Activated CD4-positive, alpha-beta T cell treated with anti-CD3 and anti-CD28 coated beads, Interleukin-2, amount 50 U/mL, for 16 hours (primary cell): ENCODE data around the gene NKG7.

Source experiments
- DNase-seq: peaks from one replicate; pipeline ENCODE4 v3.0.0-alpha.2; 2020

Gene NKG7

DNA sequence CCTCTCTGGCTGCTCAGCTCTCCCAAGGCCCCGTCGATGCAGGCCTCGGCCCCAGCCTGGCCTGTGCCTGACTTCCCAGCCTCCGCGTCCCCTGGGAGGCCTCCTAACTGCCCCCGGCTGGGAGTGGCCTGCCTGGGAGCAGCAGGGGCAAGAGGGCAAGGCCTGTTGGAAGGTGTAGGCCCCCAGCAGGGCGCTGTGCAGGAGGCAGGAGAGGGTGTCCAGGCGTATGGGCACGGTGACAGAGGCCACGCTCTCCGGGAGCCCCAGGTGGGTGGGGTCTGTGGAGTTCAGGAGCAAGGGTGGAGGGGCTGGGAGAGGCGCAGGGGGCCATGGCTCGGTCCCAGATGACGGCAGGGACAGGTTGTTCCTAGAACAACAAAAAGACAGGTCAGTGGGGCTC is 16.7 kb upstream of the NKG7 start:
- no peak for DNase-seq

DNA sequence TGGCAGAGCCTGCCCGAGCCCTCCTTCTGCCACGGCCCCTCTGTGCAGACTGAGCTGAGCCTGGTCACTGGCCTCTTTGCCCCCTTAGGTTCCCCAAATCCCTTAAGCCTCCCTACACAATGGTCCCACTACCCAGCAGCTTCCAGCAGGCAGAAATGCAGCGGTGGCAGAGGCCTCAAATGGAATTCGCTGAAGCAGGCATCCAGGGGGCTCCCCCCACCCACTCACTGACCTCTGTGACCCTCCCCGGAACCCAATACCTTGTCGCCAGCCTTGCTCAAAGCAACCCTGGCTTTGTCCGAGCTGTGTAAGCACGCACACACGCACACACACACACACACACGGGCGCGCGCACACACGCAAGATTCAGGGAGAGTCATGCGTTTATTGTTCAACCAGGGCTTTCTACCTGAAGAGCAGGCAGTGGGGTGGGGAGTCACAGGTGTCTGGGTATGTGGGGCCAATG is 15.5 kb upstream of the NKG7 start, which contains the start of gene LIM2:
Gene LIM2 (minus strand): TSS at position 51 of the 466 bp plus-strand sequence. CDS start 531 bp downstream, outside the sequence.
- no peak for DNase-seq

DNA sequence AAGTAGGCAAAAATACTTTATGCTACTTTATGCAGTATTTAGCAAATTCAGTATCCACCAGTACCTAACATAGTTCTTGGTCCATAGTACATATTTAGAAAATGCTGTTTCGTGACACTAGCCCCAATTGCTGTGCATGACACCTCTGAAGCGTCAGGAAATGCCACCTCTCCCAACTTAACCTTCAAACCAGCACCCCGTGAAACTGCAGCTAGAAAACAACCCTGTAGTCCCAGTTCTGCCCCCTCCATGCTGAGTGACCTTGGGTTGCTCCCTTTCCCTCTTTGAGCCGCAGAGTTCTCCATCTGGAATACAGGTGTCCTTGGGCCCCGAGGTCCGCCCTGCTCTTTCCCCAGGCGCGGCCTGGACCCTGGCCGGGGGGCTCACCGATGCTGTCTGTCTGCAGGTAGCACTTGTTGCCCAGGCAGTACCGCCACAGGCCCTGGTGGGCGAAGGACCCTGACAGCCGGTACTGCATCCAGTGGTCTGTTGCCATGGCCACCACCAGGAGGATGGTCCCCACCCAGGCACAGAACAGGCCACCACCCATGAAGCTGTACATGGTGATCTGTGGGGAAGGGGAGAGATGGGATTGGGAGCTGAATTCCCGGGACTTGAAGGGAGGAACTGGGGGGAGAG is 14.5 kb upstream of the NKG7 start:
- DNase-seq = no peak

DNA sequence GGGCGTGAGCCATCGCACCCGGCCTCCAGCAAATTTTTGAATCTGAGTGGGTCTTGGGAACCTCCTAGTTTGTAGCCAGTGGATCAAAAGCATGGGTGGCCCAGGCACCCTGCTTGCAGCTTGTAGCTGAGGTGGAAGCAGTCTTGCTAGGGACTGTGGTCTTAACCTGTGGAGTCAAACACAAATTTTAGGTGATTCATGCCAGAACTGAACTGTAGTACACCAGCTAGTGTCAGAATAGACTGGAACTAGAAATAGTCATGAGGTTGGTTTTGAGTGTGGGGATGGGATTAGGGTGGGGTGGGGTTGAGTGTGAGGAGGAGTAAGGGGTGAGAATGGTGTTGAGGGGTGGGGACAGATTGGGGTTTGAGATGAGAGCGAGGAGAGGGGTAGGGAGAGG is 9.6 kb upstream of the NKG7 start:
- DNase-seq = no peak

DNA sequence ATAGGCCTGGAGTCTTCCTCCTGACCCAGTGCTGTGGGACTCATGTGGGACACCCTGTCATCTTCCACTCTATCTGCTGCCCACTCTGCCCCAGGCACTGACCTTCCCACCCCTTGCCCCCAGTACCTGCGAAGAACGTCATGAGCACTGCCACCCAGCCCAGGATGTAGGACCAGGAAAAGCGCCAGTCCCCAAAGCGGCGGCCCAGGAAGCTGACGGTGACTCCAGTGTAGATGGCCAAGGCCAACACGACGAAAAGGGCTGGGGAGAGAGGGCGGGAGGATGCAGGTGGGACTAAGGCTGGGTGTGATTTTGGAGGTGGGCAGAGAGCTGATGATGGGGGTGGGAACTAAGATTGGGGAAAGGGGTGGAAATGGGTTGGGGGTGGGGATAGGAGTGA is 7.9 kb upstream of the NKG7 start:
- no peak for DNase-seq

DNA sequence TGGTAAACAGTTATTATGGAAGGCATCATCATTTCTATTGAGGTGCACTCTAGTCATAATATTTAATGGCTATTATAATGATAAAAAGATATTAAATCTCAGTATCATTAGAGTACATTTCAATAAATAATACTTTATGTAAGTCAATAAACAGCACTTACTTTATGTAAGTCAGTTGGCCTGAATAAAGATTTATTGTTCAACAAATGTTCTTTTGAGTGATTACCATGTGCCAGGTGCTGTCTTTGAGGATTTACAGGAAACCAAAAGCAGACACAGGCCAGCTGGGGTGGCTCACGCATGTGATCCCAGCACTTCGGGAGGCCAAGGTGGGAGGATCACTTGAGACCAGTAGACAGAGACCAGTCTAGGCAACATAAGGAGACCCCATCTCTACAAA is 5.0 kb upstream of the NKG7 start:
- no peak for DNase-seq

DNA sequence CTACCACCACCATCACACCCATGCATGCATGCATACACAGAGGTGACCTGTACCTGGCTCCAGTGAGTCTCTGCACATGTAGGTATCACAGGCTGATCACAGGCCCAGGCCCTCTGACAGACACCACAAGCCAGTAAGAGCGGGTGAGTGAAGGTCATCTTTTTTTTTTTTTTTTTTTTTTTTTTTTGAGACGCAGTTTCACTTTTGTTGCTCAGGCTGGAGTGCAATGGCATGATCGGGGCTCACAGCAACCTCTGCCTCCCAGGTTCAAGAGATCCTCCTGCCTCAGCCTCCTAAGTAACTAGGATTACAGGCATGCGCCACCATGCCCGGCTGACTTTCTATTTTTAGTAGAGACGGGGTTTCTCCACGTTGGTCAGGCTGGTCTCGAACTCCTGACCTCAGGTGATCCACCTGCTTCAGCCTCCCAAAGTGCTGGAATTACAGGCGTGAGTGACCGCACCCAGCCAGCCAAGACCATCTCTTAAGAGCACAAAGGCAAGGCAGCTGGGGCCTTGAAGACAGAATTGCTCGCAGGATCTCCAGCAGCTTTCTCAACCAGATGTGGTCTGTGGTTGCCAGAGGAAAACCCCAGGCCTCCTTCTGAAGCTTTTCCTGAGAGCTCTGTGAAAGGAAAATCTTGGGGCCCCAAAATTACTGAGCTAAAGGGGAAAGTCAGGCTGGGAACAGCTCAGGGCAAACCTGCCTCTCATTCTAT is 3.2 kb upstream of the NKG7 start:
- peak; percentile 70 for DNase-seq

- DNase-seq = no peak
These were observed 319 bp downstream of the NKG7 start for GRCh38 chr19:51372021-51372648.

DNA sequence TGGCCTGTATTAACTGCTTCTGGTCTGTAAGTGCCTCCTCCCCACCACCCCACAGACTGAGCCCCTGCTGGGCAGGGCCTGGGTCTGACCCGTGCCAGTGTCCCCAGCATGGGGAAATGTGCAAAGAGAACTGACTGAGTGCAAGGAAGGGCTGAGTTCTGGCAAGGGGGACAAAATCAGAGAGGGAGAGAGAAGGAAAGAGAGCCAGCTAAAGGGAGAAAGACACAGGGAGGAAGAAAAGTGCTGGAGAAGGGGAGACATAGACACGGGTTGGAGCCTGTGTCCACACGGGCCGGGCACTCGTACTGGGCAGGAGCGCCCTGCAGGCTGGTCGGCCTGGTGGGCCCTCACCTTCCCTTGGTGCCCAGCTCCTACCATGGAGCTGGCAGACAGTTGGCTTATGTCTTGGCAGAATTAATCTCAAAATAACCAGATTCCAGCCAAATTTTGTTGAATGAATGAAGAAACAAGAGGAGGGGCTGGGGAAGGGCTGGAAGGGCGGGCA is 1.2 kb downstream of the NKG7 start:
- DNase-seq = no peak

GRCh38 chr19:51370230-51370629 is 2.2 kb downstream of the NKG7 start:
- DNase-seq = no peak

- peak; percentile 14 for DNase-seq
These were observed 3.8 kb downstream of the NKG7 start, which contains the start of gene CLDND2 for GRCh38 chr19:51368366-51369282. CLDND2 (minus strand) TSS chr19:51369003; CDS start chr19:51368577, 426 bp downstream.

DNA sequence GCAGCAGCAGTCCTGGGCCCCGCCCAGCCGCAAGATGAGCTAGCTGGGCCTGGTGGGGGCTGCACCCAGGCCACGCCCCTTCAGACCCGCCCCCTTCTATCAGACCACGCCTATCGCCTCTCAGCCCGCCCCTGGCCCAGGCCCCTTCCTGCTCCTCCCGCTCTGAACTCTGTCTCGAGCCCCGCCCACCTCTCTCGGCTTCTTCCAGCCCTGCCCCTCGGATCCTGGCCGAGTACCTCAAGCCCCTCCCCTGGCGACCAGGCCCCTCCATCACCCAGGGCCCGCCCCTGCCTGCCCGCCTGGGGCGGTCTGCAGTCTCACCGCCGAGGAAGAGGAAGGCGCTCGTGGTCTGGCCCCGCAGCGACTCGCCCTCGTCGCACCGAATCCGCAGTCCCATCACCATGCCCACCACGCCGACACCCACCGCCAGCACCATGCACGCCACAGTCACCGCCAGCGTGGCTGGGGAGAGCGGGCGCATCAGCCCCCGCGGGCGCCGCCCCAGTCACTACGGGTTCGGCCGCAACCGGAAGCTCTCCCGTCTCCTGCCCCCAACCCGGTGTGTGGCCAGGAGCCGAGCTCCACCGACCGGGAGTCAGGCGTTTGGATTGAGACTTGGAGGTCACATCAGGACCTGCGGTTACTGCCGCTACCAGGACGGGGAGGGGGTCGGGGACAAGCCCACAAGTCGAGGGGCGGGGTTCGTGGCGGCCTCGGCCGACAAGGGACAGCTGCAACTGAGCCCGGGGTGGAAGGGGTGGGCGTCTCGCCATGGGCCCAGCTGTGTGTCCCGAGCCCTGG is 4.7 kb downstream of the NKG7 start:
- peak; percentile 100 for DNase-seq

- no peak for DNase-seq
These were observed 5.2 kb downstream of the NKG7 start for GRCh38 chr19:51367255-51367564.

DNA sequence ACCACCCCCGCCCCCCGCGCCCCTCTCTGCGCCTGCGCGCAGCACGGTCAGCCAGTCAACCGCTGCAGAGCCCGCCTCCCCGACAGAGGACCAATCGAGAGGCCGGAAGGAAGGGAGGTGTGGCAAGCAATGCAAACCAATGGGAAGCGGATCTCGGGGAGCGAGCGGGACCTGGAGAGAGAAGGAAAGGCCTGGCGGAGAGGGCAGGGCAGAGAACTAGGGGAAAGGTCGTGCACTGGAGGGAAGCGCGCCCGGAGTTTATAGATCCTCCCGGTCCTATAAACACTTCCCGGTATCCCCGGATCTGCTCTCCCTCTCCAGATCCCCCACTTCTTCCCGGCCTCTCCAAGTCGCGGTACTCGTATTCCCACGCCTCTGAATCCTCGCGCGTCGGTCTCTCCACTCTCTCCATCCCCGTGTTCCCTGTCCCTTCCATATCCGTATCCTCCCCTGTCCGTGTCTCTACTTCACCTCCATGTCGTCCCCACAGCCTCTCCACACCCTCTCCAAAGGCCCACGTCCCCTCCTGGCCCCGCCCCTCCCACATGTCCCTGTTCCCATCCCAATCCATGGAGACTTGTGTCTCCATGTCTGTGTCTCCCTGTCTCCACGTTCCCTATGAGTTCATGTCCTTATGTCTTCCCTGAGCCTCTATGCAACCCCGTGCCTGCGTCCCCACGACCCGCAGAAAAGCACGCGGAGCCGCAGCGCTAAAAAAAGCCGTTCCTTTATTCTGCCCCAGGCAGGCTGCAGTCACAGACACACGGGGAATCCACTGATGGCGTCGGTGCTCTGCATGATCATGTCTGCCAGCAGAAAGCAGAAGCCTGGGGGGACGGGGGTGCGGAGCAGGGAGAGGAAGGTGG is 5.8 kb downstream of the NKG7 start:
- DNase-seq = peak; percentile 99

DNA sequence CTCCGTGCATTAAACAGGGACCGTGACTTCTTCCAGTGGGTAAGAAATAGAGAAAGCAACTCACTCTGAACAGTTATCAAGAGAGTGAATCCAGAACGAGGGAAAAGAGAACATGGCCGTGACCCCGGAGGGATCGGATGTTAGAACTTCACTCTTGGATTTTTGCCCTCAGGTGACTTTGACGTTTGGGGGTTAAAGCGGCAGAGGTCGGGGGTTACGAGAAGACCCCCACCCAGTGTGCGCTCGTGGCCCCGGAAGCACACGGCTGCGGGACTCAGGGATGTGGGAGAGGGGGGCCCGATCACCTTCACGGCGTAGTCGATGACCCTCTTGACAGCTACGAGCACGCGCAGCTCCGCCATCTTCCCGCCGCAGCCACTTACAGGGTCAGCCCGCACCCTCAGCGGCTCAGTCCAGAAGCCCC is 6.5 kb downstream of the NKG7 start, which contains the start of gene ETFB:
Gene ETFB (minus strand): TSS at position 424 of the 424 bp plus-strand sequence. CDS start 62 bp downstream, at position 362.
- no peak for DNase-seq

- DNase-seq = peak; percentile 30
These were observed 7.1 kb downstream of the NKG7 start for GRCh38 chr19:51365211-51365964.

- no peak for DNase-seq
These were observed 8.0 kb downstream of the NKG7 start for GRCh38 chr19:51364200-51365106.

DNA sequence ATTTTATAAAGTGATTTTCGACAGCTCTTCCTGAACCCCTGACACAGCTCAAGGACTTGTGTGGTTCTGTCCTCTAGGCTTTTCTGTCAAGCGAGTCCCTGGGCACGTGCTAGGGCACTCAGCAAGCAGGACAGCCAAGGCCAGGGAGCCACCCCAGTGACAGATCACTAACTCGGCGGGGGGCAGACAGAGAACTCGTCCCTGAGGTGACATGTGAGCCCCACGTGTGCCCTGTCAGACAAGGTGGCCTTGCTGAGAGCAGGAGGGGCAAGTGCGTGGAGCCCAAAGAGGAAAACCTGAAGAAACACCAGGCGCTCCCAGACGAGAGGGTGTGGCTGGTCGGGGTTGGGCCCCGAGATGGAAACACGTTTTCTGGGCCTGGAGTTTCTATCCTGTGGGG is 11.2 kb downstream of the NKG7 start:
- DNase-seq = no peak

DNA sequence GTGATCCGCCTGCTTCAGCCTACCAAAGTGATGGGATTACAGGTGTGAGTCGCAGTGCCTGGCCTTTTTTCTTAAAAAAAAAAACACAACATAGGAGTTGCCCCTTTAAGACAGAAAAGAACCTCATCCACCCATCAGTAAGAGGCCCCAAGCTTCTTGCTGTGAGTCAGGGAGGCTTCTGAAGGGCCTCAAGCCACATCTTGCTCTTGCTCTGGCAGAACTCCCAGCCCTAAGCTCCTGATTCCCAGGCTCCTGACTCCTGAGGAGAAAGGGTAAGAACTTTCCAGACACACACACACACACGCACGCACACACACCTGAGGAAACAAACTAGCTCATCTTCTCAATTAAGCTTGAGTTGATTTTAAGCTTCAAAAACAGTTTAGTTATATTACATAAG is 13.2 kb downstream of the NKG7 start:
- DNase-seq = no peak
